Upper lobe of left lung (tissue), 6 donors: Measurements from ENCODE around the gene PCDHGA11. TPM values are rescaled to one million over a fixed set of nuclear protein-coding genes. Genes with fewer than 3 reads are reported as not detected.
"Not testable (repeated sequence)": the region's sequence is repeated elsewhere in the genome, so short reads cannot be mapped to it uniquely, and the experiment has no call there.

Source experiments
- ATAC-seq, 2 donors: fragments of 200-7000 bp; cut with Tn5 transposase; one replicate each; pipeline ENCODE4 v1.9.1; 2022; ENCODE audit warnings: mild to moderate bottlenecking in 2 of 2, moderate library complexity in 2 of 2; ENCODE audit not compliant: low FRiP score in 2 of 2
- DNase-seq, 2 donors: peaks; one replicate each; pipeline ENCODE4 v3.0.0-alpha.2; 2019 to 2020
- H3K27ac ChIP-seq, 4 donors: fragments of 200-600 bp; sonication (generic); one replicate each; pipeline ENCODE4 v1.5.1; 2016 to 2019
- H3K27me3 ChIP-seq, 4 donors: fragments of 200-600 bp; sonication (generic); one replicate each; pipeline ENCODE4 v1.5.1; 2017 to 2019
- H3K36me3 ChIP-seq, 4 donors: fragments of 200-600 bp; sonication (generic); one replicate each; pipeline ENCODE4 v1.5.1; 2016 to 2019
- H3K4me1 ChIP-seq, 4 donors: fragments of 200-600 bp; sonication (generic); one replicate each; pipeline ENCODE4 v1.5.1; 2018 to 2019
- H3K4me3 ChIP-seq, 4 donors: fragments of 200-600 bp; sonication (generic); one replicate each; pipeline ENCODE4 v1.5.1; 2017 to 2019; ENCODE audit warnings: mild to moderate bottlenecking in 2 of 4, moderate library complexity in 1 of 4
- H3K9me3 ChIP-seq, 4 donors: fragments of 200-600 bp; sonication (generic); one replicate each; pipeline ENCODE4 v1.5.1; 2018 to 2019
- EP300 ChIP-seq, 4 donors: sonication (generic); formaldehyde crosslinking; IDR thresholded peaks; one replicate each; pipeline ENCODE4 v1.5.1; 2017; ENCODE audit warnings: antibody characterized with exemption in 4 of 4, control low read depth in 2 of 4
- POLR2A ChIP-seq, 4 donors: fragments of 450-650 bp; IDR thresholded peaks; one replicate each; pipeline ENCODE4 v1.5.1; 2016 to 2017; ENCODE audit warnings: antibody characterized with exemption in 4 of 4, mild to moderate bottlenecking in 2 of 4
- POLR2AphosphoS5 ChIP-seq, 2 donors: sonication (generic); formaldehyde crosslinking; IDR thresholded peaks; one replicate each; pipeline ENCODE4 v1.5.1; 2017; ENCODE audit warnings: antibody characterized with exemption in 2 of 2
- WGBS, 2 donors: methylation state at CpG; one replicate each; pipeline ENCODE4 v1.1.5; 2017 to 2018; 5-methylcytosine and 5-hydroxymethylcytosine counted together
- total RNA-seq, 6 donors: library from RNA; depleted of rRNA in 4 of 6; stranded (reverse); fragments of >200 nt in 4 of 6; gene quantifications; one replicate each; pipeline versions ENCODE4 v1.1.0 to v1.2.1, GENCODE V29; 2016 to 2021
- TF ChIP-seq, protein P1 (sequence below), 6 experiments: fragments of 450-650 bp in 4 of 6; fragments of 200-600 bp in 2 of 6; sonication (generic) in 2 of 6; IDR thresholded peaks; one replicate each; pipeline ENCODE4 v1.5.1; 2016 to 2019; ENCODE audit warnings: antibody characterized with exemption in 6 of 6
- donor health status: DM: no; HTN: no; CAD: no; lungs with moderate emphysema.
- donor health status: DM: no; HTN: yes; CAD: no; lungs with severe emphysema.

Gene PCDHGA11
- total RNA-seq, 6 donors from 2014 or later = 2.0 to 16.8 (median 2.3) TPM

GRCh38 chr5:141402553-141403243 is 18.2 kb upstream of the PCDHGA11 start, which contains the start of gene PCDHGA9:
PCDHGA9 (plus strand) TSS chr5:141402778; CDS start chr5:141402953, 175 bp downstream.
- H3K27me3 ChIP-seq = no peaks in the 10 kb centered on the region
- WGBS, 2 donors = 20 to 22% methylated on average over 27 of the region's 27 CpGs
- TF ChIP-seq EP300 (IDR thresholded peaks at IDR 0.05) = no peak
- TF ChIP-seq, protein P1, sequence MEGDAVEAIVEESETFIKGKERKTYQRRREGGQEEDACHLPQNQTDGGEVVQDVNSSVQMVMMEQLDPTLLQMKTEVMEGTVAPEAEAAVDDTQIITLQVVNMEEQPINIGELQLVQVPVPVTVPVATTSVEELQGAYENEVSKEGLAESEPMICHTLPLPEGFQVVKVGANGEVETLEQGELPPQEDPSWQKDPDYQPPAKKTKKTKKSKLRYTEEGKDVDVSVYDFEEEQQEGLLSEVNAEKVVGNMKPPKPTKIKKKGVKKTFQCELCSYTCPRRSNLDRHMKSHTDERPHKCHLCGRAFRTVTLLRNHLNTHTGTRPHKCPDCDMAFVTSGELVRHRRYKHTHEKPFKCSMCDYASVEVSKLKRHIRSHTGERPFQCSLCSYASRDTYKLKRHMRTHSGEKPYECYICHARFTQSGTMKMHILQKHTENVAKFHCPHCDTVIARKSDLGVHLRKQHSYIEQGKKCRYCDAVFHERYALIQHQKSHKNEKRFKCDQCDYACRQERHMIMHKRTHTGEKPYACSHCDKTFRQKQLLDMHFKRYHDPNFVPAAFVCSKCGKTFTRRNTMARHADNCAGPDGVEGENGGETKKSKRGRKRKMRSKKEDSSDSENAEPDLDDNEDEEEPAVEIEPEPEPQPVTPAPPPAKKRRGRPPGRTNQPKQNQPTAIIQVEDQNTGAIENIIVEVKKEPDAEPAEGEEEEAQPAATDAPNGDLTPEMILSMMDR (IDR thresholded peaks at IDR 0.05) = peak in 1 of 6 experiments; percentile 40
- ATAC-seq (no peak), DNase-seq (peak in 1 of 2 donors; percentile 77)
- peaks cover 45 to 84% (median 81%) of the 10 kb centered on the region in 4 donors for H3K9me3 ChIP-seq
- no peaks in the 10 kb centered on the region for H3K36me3 ChIP-seq
- H3K4me3 ChIP-seq = peak within 1 kb of the TSS in 2 of 4 donors; percentile 11 to 31
- H3K27ac ChIP-seq = no peak within 1 kb of the TSS
- H3K4me1 ChIP-seq = no peaks in the 10 kb centered on the region

DNA sequence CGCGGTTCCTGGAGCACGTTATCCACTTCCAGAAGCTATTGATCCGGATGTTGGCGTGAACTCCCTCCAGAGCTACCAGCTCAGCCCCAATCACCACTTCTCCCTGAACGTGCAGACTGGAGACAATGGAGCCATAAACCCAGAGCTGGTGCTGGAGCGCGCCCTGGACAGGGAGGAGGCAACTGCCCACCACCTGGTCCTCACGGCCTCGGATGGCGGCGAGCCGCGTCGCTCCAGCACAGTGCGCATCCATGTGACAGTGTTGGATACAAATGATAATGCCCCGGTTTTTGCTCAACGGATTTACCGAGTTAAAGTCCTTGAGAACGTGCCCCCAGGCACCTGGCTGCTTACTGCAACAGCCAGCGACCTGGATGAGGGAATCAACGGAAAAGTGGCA is 17.5 kb upstream of the PCDHGA11 start:
- TF ChIP-seq POLR2AphosphoS5 (IDR thresholded peaks at IDR 0.05) (no peak), POLR2A (IDR thresholded peaks at IDR 0.05) (no peak)
- TF ChIP-seq, protein P1 (IDR thresholded peaks at IDR 0.05) = no peak
- DNase-seq (peak in 1 of 2 donors; percentile 77), ATAC-seq (no peak)
- Histone ChIP-seq H3K27ac (no peak overlapping the region), H3K9me3 (peaks cover 45 to 86% (median 84%) of the 10 kb centered on the region in 4 donors), H3K27me3 (no peaks in the 10 kb centered on the region), H3K36me3 (no peaks in the 10 kb centered on the region), H3K4me1 (no peaks in the 10 kb centered on the region), H3K4me3 (peak overlapping the region in 1 of 4 donors; percentile 11)
- 33 to 34% methylated on average over 22 of the region's 22 CpGs for WGBS, 2 donors

DNA sequence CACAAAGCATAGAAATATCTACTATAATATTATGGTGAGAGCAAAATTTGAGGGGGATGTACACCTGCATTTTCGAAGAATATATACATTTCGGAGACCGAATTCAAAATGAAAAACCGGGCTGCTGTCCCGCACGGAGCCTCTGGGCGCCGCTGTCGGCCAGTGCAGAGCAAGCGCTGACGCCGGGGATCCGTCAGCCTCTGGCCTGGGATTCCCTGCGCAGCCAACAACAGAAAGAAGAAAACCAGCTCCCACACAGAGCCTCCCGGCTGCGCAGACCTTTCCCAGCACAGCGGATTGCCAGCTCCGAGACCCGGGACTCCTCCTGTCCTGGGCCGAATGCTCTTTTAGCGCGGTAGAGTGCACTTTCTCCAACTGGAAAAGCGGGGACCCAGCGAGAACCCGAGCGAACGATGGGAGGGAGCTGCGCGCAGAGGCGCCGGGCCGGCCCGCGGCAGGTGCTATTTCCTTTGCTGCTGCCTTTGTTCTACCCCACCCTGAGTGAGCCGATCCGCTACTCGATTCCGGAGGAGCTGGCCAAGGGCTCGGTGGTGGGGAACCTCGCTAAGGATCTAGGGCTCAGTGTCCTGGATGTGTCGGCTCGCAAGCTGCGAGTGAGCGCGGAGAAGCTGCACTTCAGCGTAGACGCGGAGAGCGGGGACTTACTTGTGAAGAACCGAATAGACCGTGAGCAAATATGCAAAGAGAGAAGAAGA is 12.9 kb upstream of the PCDHGA11 start, which contains the start of gene PCDHGB6:
TSS of gene PCDHGB6 (plus strand) at position 232 of the 716 bp plus-strand sequence. CDS start at position 414, 182 bp downstream.
- not testable (repeated sequence) for H3K27me3 ChIP-seq, H3K27ac ChIP-seq, H3K36me3 ChIP-seq, H3K4me1 ChIP-seq
- ATAC-seq = peak; percentile 79 to 86
- peaks cover 45 to 85% (median 81%) of the 10 kb centered on the region in 4 donors for H3K9me3 ChIP-seq
- H3K4me3 ChIP-seq = peak within 1 kb of the TSS in 3 of 4 donors; percentile 26 to 42 (median 29)
- peak; percentile 54 to 91 for DNase-seq
- WGBS, 2 donors = 14 to 21% methylated on average over 31 to 51 of the region's 51 CpGs
- TF ChIP-seq, protein P1 (IDR thresholded peaks at IDR 0.05) = peak in 5 of 6 experiments; percentile 18 to 60 (median 40)

DNA sequence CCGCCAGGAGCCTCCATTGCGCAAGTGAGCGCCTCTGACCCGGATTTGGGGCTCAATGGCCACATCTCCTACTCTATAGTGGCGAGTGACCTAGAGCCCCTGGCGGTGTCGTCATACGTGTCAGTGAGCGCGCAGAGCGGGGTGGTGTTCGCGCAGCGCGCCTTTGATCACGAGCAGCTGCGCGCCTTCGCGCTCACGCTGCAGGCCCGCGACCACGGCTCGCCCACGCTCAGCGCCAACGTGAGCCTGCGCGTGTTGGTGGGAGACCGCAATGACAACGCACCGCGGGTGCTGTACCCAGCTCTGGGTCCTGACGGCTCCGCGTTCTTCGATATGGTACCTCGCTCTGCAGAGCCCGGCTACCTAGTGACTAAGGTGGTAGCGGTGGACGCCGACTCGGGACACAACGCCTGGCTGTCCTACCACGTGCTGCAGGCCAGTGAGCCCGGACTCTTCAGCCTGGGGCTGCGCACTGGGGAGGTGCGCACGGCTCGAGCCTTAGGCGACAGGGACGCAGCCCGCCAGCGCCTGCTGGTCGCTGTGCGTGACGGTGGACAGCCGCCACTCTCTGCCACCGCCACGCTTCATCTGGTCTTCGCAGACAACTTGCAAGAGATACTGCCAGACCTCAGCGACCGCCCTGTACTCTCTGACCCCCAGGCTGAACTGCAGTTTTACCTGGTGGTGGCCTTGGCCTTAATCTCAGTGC is 11.1 kb upstream of the PCDHGA11 start:
- TF ChIP-seq, protein P1 (IDR thresholded peaks at IDR 0.05) = no peak
- TF ChIP-seq POLR2A (IDR thresholded peaks at IDR 0.05) (no peak), EP300 (IDR thresholded peaks at IDR 0.05) (no peak)
- Histone ChIP-seq H3K27me3 (no peaks in the 10 kb centered on the region), H3K4me1 (peaks cover 0 to 4% (median 0%) of the 10 kb centered on the region in 4 donors), H3K36me3 (no peaks in the 10 kb centered on the region), H3K4me3 (no peak overlapping the region), H3K9me3 (peaks cover 41 to 84% (median 81%) of the 10 kb centered on the region in 4 donors), H3K27ac (no peak overlapping the region)
- ATAC-seq (no peak), DNase-seq (peak in 1 of 2 donors; percentile 67)
- WGBS, 2 donors = 34 to 35% methylated on average over 16 to 36 of the region's 64 CpGs
